Umbilical cord (tissue), 2 donors: ENCODE results near the gene HEBP1. TPM values are rescaled to one million over a fixed set of nuclear protein-coding genes. Genes with fewer than 3 reads are reported as not detected.
"Not testable (repeated sequence)": the region's sequence is repeated elsewhere in the genome, so short reads cannot be mapped to it uniquely, and the experiment has no call there.

ENCODE experiments used
- DNase-seq: peaks from one replicate; pipeline ENCODE4 v3.0.0-alpha.2; 2015; ENCODE audit warnings: low spot score
- total RNA-seq: library from RNA; depleted of rRNA; stranded (reverse); fragments of >200 nt; gene quantifications from one replicate; pipeline ENCODE4 v1.2.3, GENCODE V29; 2014; ENCODE audit warnings: low replicate concordance; ENCODE audit not compliant: insufficient read depth

The HEBP1 gene, protein sequence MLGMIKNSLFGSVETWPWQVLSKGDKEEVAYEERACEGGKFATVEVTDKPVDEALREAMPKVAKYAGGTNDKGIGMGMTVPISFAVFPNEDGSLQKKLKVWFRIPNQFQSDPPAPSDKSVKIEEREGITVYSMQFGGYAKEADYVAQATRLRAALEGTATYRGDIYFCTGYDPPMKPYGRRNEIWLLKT
- total RNA-seq, result 10.4 TPM

DNA sequence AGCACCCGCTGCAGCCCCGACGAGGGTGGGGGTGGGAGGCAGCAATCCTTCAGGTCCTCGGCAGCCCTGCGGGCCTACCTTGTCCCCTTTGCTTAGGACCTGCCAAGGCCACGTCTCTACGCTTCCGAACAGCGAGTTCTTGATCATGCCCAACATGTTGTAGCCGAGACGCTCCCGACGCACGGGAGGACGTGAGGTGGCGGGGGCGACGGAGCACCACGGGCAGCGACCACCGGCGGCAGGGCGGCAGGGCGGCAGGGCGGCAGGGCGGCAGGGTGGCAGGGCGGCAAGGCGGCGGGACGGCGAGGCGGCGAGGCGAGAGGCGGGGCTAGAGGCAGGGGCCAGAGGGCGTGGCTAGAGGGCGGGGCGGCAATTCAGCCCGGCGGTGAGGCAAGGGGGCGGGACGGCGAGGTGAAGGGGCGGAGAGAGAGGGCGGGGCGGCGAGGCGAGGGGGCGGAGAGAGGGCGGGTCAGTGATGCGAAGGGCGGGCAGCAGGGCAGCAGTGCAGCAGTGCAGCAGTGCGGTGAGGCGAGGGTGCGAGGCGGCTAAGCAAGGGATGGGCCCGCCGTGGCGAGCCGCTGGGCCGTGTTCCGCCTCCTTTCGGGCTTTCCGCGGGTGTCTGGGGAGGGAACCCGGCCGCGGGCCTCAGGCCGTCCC, at the start of gene HEBP1:
Gene HEBP1, minus strand, starts transcription at position 307 of the 657 bp plus-strand sequence. Its CDS starts 151 bp downstream, at position 156.
- DNase-seq, result peak; percentile 92

DNA sequence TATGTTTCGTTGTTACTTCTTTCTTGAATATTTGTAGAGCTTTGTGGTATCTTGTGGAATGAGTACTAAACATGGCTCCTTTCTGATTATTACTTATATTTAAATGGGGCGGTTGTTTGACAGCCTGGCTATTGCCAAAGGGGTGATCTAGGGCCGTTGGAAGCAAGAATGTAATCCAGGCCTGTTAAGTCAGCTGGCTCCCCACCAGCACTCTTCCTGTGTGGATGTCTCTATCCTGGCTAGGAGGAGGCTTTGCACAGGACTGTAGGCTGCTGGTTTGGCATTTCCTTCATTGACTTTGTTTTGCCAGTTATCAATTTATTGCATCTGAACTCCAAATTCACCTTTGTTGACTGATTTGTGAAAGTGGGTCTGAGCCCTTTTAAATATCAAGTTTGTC, 49.8 kb upstream of the HEBP1 start:
- no peak for DNase-seq

DNA sequence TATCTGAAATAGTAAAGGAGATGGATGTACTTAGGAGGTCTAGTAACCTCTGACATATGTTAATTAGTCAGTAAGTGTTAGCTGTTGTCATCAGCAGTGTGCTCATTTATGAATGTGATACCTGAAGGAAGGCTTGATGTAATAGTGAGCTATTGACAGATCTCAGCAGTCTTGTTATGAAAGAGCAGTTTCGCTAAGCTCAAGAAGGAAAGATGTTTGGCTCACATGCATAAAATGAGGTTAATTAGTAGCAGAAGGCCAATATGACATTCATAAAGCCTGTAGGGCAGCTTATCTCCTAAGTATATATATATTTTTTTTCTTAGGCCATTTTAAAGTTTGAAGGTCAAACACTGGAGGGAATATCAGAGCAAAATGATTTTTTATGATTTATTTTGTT, 46.9 kb upstream of the HEBP1 start:
- DNase-seq, result no peak

DNA sequence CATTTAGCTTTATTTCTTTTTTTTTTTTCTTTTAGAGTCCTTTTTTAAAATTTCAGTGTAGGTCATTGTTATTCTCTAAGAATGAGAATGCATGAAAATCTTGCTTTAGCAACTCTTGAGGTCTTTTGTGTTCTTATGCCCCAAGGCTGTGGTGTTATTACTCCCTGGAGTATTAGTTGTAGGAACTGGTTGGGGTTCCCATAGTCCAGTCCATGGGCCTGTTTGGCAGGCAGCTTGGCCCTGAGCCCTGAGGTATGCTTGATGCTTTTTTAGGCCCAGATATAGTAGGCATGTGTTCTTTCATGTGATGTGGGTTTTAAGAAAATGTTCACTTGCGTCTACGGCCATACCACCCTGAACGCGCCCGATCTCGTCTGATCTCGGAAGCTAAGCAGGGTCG, 45.8 kb upstream of the HEBP1 start:
- no peak for DNase-seq

DNA sequence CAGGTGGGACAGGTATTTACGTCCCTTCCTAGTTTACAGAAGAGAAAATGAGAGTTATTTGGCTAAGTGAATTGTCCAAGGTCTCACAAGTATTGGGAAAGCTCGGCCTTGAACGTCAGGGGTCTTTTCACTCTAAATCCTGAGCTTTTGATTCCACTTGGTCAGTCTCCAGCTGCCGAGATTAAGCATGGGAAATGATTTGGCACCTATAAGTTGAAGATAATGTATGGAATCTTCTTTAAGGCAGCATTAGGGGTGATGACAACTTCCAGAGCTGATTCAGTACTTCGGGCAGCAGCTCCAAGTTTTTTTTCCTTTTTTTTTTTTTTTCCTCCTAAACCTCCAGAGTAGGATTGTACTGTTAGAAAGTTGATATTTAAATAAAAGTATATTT, 44.8 kb upstream of the HEBP1 start:
- peak; percentile 56 for DNase-seq

DNA sequence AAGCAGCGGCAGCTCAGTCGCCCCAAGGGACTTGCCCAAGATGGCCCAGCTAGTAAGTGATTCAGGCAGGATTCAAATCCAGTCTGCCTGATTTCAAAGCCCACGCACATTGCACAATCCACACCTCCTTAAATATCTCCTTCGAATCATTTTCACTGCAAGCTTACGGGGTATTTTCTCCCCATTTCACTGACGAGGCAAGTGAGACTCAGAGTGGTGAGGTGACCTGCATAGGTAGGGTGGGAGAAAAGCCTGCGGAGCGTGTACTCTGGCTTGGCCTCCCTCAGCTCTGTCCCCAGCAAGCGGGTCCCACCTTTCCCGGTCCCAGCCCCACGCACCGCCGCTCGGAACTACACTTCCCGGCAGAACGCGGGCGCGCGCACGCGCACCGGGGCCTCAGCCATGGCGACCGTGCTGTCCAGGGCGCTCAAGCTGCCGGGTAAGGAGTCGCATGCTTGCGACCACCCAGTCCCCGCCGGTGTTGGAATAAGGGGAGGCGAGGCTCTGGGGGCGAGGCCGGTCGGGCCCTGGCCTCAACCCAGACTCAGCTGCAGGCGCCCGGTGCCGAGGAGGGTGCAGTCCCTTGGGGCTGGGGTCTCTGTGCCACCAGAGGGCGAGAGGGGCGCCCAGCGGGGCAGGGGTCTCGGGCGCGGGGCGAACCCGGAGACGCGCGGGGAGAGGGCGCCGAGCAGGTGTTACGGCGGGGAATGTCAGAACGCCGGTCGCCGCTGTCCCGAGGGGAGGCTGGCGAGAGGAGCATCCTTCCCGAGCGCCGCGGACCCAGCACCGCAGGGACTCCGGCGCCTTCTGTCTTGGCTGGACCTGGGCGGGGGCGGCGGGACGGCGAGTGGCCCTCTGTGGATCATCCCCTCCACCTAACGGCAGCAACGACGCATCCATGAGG, 44.2 kb upstream of the HEBP1 start, which contains the start of gene FAM234B:
Gene FAM234B, plus strand, starts transcription at position 380 of the 904 bp plus-strand sequence. Its CDS starts 23 bp downstream, at position 403.
- DNase-seq, result peak; percentile 68

DNA sequence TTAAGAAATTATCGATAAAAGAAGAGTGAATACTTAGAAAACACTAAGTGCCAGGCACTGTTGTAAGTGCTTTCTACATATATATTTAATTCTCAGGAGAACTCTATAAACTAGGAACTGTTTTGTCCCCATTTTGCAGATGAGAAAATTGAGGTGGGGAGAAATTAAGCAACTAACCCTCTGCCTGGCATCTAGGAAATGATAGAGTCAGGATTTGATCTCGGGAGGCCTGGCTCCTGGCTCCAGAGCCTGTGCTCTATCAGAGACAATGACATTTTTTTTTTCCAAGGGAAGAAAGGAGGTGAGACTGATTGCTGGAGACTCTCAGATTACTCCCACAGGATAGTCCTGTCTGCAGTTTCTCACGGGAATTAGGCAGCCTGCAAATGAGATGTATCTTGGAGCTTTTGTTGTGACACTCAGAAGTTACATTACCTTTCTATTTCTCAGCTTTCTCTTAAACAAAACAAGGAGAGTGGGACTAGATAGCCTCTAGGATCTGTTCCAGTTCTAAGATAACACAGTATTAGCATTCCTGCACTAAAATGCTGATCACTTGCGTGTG, 42.7 kb upstream of the HEBP1 start:
- no peak for DNase-seq

DNA sequence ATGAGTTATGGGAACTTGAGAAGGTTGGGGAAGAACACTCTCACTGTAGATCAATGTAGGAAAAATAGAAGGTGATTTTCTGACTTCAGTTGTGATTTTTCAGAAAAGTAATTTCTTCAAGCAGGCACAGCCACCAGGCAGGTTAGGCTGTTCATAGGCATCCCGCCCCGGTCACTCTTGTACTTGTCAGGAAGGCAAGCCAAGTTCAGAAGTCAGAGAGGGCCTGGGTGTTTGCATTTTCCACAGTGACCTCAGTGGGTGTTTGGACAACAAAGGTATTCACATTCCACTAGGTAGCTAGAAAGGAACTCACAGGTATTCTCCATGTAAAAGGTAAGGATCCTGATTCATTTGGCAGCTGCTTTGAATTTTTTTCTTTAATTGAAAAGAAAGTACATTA, 41.2 kb upstream of the HEBP1 start:
- DNase-seq, result no peak

DNA sequence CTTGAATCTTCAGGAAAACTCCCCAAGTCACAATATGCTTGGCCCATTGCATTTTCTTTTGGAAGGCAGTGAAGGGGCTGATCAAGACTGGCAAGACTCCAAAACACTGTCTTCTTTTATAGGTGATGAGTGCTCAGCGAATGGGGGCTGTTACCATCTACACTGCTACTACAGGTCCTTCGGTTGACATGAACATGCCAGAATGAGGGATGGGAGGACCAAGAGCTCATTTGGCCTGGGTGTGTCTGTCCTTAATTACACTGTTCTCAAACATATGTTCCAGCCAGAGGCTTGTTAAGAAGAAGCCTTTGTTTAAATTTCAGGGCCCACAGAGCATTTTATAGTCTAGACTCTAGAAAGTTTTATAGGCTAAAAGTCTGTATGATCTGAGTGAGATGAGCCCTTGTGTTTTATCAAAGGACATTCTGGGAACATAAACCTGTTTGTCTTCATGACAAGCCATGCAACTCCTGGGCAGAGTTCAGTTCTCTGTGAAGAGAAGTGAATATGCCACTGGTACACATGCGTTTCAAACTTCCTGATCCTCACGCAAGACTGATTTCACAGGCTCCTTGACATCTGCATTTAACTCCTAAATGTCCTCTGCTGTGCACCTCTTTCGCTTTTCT, 39.4 kb upstream of the HEBP1 start:
- DNase-seq, result no peak

DNA sequence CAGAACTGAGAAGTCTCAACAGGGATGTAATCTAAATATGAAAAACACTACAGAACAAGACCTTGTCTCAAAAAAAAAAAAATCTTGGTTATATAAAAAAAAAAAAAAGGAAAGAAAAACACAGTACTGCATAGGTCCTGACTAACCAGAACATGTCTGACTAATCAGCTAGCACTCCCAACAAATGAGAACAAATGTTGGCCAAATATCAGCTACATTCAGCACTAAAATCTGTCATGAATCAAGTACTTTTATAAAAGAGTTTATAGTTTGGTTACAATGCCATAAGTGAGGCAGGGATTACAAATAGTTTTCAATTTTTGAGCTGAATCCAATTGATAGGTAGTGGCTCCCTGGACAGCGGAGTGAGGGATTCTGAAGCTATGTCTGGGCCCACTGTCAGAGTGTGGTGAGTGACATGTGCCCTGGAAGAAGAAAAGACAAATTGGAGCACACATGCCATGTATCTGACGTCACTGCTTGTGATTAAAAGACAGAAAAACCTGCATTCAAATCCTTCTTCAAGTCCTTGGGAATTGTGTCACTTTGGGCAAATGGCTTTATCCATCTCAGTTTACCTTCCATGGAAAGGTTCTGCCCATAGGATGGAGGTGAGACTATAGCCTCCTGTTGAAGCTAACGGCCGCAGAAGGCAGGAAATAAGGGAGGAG, 38.6 kb upstream of the HEBP1 start:
- no peak for DNase-seq

DNA sequence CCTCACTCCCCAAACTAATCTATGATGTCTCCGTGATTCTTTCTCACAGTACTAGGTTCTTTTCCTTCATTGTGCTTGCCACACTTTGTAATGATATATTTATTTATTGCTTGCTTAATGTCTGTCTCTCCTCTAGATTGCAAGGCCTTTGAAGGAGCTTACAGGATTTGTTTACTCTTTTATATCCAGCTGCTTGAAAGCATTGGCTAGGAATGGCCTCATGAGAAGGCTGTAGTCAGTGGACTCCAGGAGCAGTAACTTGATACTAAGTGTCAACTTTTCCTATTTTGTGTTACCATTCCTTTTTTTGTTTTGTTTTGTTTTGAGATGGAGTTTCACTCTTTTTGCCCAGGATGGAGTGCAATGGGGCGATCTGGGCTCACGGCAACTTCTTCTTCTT, 36.8 kb upstream of the HEBP1 start:
- DNase-seq, result no peak

DNA sequence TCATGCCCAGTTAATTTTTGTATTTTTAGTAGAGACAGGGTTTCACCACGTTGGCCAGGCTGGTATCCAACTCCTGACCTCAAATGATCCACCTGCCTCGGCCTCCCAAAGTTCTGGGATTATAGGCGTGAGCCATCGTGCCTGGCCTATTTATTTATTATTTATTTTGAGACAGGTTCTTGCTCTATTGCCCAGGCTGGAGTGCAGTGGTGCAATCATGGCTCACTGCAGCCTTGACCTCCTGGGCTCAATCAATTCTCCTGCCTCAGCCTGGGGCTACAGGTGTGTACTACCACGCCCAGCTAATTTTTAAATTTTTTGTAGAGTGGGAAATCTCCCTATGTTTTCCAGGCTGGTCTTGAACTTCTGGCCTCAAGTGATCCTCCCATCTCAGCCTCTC, 35.3 kb upstream of the HEBP1 start:
- not testable (repeated sequence) for DNase-seq

DNA sequence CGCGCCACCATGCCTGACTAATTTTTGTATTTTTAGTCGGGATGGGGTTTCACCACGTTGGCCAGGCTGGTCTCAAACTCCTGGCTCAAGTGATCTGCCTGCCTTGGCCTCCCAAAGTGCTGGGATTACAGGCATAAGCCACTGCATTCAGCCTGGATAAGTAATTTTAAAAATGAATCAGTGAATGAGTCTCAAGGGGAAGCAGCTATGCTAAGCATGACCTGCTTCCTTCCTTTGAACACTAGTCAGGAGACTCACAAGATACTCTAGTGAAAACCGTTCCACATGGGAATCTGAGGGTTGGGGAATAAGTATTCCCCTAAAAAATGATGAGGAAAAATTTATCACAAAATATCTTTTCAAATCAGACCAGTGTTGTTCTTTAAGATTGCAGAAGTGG, 33.4 kb upstream of the HEBP1 start:
- DNase-seq, result no peak

DNA sequence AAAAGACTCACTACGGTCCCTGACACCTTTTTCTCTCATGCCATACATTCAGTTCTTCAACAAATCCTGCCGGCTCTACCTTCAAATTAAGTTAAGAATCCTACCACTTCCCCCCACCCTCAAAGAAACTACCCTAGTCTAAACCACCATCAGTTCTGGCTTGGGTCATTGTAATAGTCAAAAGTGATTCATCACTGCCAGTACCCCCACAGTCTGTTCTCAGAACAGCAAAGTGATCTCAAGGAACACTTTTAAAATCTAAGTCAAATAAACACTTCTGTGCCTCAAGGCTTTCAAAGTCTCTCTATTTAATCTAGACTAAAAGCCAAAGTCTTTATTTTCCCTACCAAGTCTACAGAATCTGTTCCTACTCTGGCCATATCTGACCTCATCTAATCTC, 32.1 kb upstream of the HEBP1 start:
- no peak for DNase-seq

DNA sequence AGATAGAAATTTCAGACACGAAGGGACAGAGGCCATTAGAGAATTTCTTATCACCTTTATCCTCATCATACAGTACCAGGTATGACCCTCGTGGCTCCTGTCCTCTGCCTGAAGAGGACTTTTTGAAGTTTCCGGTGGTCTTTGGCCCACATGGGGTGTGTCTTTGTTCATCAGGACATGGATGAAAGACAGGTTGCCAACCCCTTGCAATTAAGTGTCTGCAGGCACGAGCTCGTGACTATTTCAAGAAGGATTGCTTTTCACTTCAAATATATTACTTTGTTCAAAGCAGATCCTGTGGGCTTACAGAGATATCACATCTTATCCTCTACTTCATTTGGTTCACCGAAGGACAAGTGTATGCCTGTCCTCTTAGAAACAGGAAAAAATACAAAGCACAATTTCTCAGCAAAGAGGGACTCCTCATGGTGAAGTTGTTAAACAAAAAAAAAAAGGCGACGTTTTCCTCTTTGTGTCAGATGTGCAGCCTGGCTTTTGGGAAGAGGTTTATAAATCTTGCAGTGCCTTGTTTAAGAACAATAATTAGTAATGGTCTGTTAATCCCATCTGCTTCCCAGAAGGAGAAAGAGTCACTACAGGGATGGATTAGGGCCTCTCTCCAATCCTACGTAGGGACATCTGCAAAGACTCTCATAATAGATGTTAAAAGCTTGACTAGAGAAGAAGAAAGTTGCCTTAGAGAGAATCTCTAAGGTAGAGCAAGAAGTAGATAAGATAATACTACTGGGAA, 30.7 kb upstream of the HEBP1 start:
- DNase-seq, result no peak

DNA sequence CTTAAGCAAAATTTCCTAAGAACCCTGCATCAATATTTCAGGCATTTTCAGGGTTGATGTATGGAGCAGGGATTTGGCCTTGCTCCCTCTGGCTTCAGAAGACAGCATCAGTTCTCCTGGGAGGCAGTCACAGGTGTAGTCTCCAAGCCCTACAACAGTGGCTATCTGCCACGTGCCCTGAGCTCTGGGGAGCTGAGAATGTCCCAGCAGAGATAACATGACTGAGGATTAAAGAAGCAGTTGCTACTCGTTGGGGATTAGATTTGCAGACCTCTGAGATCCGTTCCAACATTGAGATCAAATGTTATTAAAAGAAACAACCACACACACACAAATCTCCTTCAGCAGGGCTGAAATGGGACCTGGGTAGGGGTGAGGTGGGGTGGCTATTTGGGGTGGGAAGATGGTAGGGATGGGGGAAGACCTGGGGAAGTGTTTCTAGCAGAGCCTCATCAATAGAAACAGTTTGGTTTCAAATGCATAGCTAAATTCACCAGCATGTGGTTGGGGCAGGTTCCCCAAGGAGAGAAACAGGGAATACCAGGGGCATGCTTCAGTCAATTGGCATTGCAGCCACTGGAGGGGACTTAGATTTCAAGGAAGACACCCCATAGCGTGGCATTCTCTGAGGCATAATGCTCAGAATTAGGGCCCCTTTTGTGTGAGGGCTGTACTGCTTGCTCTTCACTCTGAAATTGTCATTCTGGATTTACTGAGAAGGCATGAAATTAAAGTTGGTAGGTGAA, 28.9 kb upstream of the HEBP1 start:
- no peak for DNase-seq

DNA sequence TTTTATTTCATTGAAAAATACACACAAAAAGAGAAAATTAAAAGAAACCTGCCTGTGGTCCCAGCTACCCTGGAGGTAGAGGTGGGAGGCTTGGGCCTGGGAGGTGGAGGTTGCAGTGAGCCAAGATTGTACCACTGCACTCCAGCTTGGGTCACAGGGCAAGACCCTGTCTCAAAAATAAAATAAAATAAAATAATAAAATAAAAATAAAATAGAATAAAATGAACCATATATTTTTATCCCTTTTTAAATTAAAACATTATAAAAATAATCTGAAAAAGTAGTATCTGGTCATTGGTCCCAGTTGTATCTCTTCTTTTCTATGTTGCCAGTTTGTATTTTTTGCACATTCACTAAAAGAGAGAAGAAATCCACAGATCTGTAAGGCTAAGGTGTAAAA, 27.4 kb upstream of the HEBP1 start:
- no peak for DNase-seq

DNA sequence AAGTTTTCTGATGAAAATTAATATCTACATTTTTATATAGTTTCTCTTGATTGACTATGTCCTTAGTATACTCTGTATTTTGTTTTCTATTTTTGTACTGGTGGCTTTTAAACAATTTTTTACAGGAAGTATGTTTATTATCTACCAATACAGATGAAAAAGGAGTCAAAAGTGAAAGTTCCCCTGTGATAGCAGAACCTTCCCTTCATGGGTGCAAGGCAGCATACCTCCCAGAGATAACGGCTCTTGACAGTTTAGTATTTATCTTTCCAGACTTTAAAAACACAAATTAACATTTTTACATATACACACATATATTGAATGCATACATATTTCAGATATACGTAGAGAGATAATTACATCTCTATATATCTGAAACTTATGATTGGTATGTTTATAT, 27.0 kb upstream of the HEBP1 start:
- no peak for DNase-seq

DNA sequence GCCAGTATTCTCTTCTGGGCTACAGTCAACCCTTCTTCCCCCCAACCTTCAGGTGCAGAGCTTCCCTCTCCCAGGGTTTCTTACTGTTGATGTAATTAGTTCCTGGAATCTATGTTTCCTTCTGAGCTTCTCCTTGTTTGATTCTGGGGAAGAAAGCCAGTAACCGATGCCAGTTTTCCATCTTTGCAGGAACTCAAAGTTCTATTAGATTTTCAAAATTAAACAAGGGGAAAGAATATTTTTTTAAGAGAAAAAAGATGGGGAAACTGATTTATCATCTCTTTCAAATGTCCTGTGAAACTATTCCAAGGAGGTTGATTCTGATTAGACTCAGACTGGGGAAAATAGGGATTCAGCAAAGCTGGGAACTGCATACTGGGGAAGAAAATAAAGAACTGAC, 26.2 kb upstream of the HEBP1 start:
- DNase-seq, result no peak

DNA sequence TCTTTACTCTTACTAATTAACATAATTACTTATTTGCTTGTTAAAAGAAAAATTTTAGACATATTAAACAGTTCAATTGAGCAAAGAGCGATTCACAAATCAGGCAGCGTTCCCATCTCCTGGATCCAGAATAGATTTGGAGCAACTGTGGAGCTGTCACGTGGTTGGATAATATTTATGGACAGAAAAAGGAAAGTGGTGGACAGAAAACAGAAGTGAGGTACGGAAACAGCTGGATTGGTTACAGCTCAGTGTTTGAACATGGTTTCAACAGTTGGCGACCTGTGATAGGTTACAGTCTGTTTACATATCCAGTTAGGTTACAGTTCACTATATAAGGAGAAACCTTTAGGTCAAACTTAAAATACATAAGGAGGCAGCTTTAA, 24.5 kb upstream of the HEBP1 start:
- no peak for DNase-seq
